Tibial nerve (tissue), 4 donors: ENCODE results near the gene ASTN2.

ENCODE experiments used
- CTCF ChIP-seq, 5 experiments: fragments of 200-600 bp in 3 of 5; fragments of 450-650 bp in 2 of 5; sonication (generic) in 3 of 5; IDR thresholded peaks; one replicate each; pipeline ENCODE4 v1.5.1; 2016 to 2019; ENCODE audit warnings: antibody characterized with exemption in 5 of 5, mild to moderate bottlenecking in 3 of 5, moderate library complexity in 2 of 5
- EP300 ChIP-seq, 2 donors: sonication (generic); formaldehyde crosslinking; IDR thresholded peaks; one replicate each; pipeline ENCODE4 v1.6.1; 2017; ENCODE audit warnings: antibody characterized with exemption in 2 of 2, mild to moderate bottlenecking in 1 of 2
- POLR2A ChIP-seq, 2 donors: fragments of 450-650 bp; IDR thresholded peaks; one replicate each; pipeline ENCODE4 v1.6.1; 2017; ENCODE audit warnings: antibody characterized with exemption in 2 of 2, mild to moderate bottlenecking in 2 of 2, moderate library complexity in 2 of 2

GRCh38 chr9:116939161-116939560, 475.7 kb downstream of the ASTN2 start:
- TF ChIP-seq CTCF (IDR thresholded peaks at IDR 0.05) (no peak), POLR2A (IDR thresholded peaks at IDR 0.05) (no peak), EP300 (IDR thresholded peaks at IDR 0.05) (no peak)
